Stomach (tissue), 4 donors: Measurements from ENCODE around the gene PHF19.

Source experiments
- CTCF ChIP-seq, 7 experiments: fragments of 450-650 bp in 4 of 7; fragments of 200-600 bp in 3 of 7; sonication (generic) in 3 of 7; IDR thresholded peaks; one replicate each; pipeline ENCODE4 v1.5.1; 2016 to 2019; ENCODE audit warnings: antibody characterized with exemption in 7 of 7, control low read depth in 2 of 7, mild to moderate bottlenecking in 1 of 7
- POLR2A ChIP-seq, 4 donors: fragments of 450-650 bp; IDR thresholded peaks; one replicate each; pipeline ENCODE4 v1.6.1; 2016; ENCODE audit warnings: antibody characterized with exemption in 4 of 4, control low read depth in 2 of 4, mild to moderate bottlenecking in 1 of 4, moderate library complexity in 1 of 4

DNA sequence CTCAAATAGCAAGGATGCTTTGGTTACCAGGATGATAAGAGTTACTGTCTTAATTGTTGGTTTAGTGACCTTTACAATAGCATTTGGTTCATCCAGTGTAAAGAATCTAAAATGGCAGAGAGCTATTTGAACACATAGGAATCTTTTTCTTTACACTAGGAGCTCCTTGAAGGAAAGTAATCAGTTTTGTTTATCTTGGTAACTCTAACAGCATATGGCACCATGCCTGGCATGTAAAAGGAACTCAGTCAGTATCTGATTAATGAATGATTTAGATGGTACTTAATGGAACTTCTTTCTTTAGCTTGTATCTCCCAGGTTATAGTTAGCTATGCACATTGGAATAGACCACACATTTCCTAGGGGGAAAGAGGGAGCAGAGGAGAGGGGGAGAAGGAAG is 44.2 kb downstream of the PHF19 start:
- TF ChIP-seq POLR2A (IDR thresholded peaks at IDR 0.05) (no peak), CTCF (IDR thresholded peaks at IDR 0.05) (no peak)
